Esophagus squamous epithelium (tissue), 4 donors: ENCODE results near the gene PRKAR1B.

ENCODE experiments used
- POLR2A ChIP-seq, 4 donors: fragments of 450-650 bp; IDR thresholded peaks; one replicate each; pipeline ENCODE4 v1.6.1; 2017; ENCODE audit warnings: antibody characterized with exemption in 4 of 4, mild to moderate bottlenecking in 4 of 4, moderate library complexity in 3 of 4
- TF ChIP-seq, protein P1 (sequence below), 6 experiments: fragments of 450-650 bp in 4 of 6; fragments of 200-600 bp in 2 of 6; sonication (generic) in 2 of 6; IDR thresholded peaks; one replicate each; pipeline ENCODE4 v1.5.1; 2016 to 2019; ENCODE audit warnings: antibody characterized with exemption in 6 of 6, mild to moderate bottlenecking in 4 of 6, moderate library complexity in 4 of 6

DNA sequence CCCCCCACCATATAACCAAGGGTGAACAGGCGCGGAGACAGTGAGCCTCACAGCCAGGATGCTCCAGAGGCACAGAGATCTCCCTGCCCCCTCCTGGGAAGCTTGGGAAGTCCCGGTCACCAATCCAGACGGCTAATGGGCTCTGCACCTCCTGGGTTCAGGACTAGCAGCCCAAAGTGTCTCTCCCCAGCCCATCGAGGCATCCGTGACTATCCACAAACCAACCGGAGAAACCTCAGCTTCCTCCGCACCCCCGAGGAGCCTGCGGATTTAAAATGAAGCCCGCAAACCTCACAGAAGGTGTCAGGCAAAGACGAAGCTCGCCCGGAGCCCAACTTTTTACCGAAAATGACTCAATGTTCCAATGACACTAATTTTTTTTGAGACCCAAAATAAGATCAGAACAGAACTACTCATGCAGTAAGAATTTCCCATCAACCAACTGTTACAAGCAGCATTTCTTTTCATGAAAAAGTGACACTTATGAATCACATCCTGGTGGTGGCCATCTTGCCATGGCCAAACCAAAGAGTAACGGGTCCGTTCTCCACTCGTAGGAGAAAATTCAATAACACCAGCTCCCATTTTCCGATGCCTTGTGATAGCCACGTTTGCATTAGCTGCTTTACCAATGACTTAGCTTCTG lies 213.4 kb downstream of the PRKAR1B start:
- TF ChIP-seq, protein P1, sequence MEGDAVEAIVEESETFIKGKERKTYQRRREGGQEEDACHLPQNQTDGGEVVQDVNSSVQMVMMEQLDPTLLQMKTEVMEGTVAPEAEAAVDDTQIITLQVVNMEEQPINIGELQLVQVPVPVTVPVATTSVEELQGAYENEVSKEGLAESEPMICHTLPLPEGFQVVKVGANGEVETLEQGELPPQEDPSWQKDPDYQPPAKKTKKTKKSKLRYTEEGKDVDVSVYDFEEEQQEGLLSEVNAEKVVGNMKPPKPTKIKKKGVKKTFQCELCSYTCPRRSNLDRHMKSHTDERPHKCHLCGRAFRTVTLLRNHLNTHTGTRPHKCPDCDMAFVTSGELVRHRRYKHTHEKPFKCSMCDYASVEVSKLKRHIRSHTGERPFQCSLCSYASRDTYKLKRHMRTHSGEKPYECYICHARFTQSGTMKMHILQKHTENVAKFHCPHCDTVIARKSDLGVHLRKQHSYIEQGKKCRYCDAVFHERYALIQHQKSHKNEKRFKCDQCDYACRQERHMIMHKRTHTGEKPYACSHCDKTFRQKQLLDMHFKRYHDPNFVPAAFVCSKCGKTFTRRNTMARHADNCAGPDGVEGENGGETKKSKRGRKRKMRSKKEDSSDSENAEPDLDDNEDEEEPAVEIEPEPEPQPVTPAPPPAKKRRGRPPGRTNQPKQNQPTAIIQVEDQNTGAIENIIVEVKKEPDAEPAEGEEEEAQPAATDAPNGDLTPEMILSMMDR (IDR thresholded peaks at IDR 0.05): no peak
- TF ChIP-seq POLR2A (IDR thresholded peaks at IDR 0.05): no peak
